Stimulated activated CD8-positive, alpha-beta memory T cell treated with anti-CD3 and anti-CD28 coated beads, Interleukin-7, amount 100 ng/mL, for 48 hours (primary cell): Measurements from ENCODE around the gene DLGAP5.

Source experiments
- DNase-seq, 2 donors: peaks; one replicate each; pipeline ENCODE4 v3.0.0-alpha.2; 2020; ENCODE audit warnings: low read depth in 1 of 2; ENCODE audit errors: extremely low read depth in 1 of 2

The DLGAP5 gene

GRCh38 chr14:55191203-55192053 lies at the start of gene DLGAP5:
DLGAP5 (minus strand) TSS chr14:55191585; CDS start chr14:55189179, 2,406 bp downstream.
- peak; percentile 71 to 90 for DNase-seq

GRCh38 chr14:55240526-55241178 lies 49.3 kb upstream of the DLGAP5 start:
- no peak for DNase-seq

- no peak for DNase-seq
Observed at GRCh38 chr14:55239320-55239719, 47.9 kb upstream of the DLGAP5 start.

GRCh38 chr14:55238019-55238680 lies 46.8 kb upstream of the DLGAP5 start:
- no peak for DNase-seq

- DNase-seq, result no peak
Observed at GRCh38 chr14:55233591-55233990, 42.2 kb upstream of the DLGAP5 start.

- DNase-seq, result no peak
Observed at GRCh38 chr14:55228261-55228660, 36.9 kb upstream of the DLGAP5 start.

- DNase-seq, result no peak
Observed at GRCh38 chr14:55223364-55223763, 32.0 kb upstream of the DLGAP5 start.

- DNase-seq, result no peak
Observed at GRCh38 chr14:55221968-55222367, 30.6 kb upstream of the DLGAP5 start.

GRCh38 chr14:55221186-55221585 lies 29.8 kb upstream of the DLGAP5 start:
- no peak for DNase-seq

GRCh38 chr14:55220230-55220629 lies 28.8 kb upstream of the DLGAP5 start:
- DNase-seq, result no peak

- DNase-seq, result no peak
Observed at GRCh38 chr14:55212634-55213033, 21.2 kb upstream of the DLGAP5 start.

GRCh38 chr14:55207832-55208231 lies 16.4 kb upstream of the DLGAP5 start:
- no peak for DNase-seq

- DNase-seq, result no peak
Observed at GRCh38 chr14:55206175-55206693, 14.8 kb upstream of the DLGAP5 start.

GRCh38 chr14:55201219-55202101 lies 10.1 kb upstream of the DLGAP5 start:
- DNase-seq, result no peak

GRCh38 chr14:55200651-55201050 lies 9.3 kb upstream of the DLGAP5 start:
- DNase-seq, result no peak

- no peak for DNase-seq
Observed at GRCh38 chr14:55198749-55199148, 7.4 kb upstream of the DLGAP5 start.

GRCh38 chr14:55194656-55195355 lies 3.4 kb upstream of the DLGAP5 start:
- no peak for DNase-seq

- DNase-seq, result no peak
Observed at GRCh38 chr14:55192054-55192621, 753 bp upstream of the DLGAP5 start.

- no peak for DNase-seq
Observed at GRCh38 chr14:55190906-55191202, 531 bp downstream of the DLGAP5 start.
